Mammary microvascular endothelial cell (primary cell): ENCODE data around the gene FAM169A. TPM values are rescaled to one million over a fixed set of nuclear protein-coding genes. Genes with fewer than 3 reads are reported as not detected.

Experiments
- total RNA-seq: library from RNA; depleted of rRNA; stranded (reverse); fragments of >200 nt; gene quantifications from 2 replicates; pipeline ENCODE4 v1.2.3, GENCODE V29; 2015

Gene FAM169A
- total RNA-seq, result 1.5 and 2.8 TPM in 2 replicates

GRCh38 chr5:74865804-74866595 lies at the start of gene FAM169A:
TSS of gene FAM169A (minus strand) at chr5:74866387. CDS start at chr5:74841676, 24,711 bp downstream.

DNA sequence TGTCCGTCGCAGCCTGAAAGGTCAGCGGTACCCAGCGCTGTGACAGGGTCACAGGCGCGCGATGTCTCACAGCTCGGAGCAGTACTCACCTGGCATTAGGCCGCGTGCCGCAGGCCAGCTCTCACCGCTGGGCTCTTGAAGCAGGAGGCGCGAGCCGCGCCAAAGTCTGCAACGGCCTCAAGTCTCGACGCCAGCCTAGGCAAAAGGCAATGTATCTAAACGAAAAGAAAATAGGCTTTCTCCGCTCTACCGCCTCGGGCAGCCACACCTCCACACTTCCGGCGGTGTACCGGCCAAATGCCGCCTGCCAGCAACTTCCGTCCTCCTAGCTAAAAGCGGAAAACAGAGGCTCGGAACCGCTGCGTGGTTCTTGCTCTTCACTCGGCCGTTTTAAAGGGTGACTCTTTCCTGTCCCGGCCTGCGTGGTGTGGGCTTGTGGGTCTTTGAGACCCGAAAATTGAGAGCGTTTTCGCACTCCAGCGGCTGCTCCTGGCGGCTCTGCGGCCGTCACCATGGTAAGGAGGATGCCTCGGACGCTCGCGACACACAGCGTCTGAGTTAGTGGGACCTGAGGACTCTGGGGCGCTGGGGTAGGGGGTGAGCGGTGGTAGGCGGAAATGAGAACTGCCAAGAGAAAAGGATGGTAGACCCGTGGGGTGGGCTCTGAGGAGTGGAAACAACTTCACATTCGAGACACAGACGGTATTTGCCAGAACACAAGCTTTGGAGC lies 99.2 kb downstream of the FAM169A start, which contains the start of the genes GFM2 and NSA2:
TSS of gene GFM2 (minus strand) at position 269 of the 730 bp plus-strand sequence. CDS start 3,375 bp downstream, outside the sequence.
TSS of gene NSA2 (plus strand) at position 401 of the 730 bp plus-strand sequence. CDS start at position 513, 112 bp downstream.

Other genes with a start within 250 kb of the FAM169A start
- 21.9 and 41.7 TPM in 2 replicates for gene ENC1, start 225.7 kb downstream of the FAM169A start, total RNA-seq
- gene HEXB, start 181.2 kb downstream of the FAM169A start, total RNA-seq, result 193 and 195 TPM in 2 replicates
- 27.4 and 27.6 TPM in 2 replicates for gene GFM2, start 99.3 kb downstream of the FAM169A start, total RNA-seq
- 94.1 and 101 TPM in 2 replicates for gene NSA2, start 99.1 kb downstream of the FAM169A start, total RNA-seq
- gene GCNT4, start 186.2 kb upstream of the FAM169A start, total RNA-seq, result 0.33 and 0.44 TPM in 2 replicates